ENCODE results near the gene UBE2G2. TPM values are rescaled to one million over a fixed set of nuclear protein-coding genes. Genes with fewer than 3 reads are reported as not detected.

The UBE2G2 gene
- total and polyA plus RNA-seq, 2 of the 4 experiments (the other 2 are of a cell fraction): 65.4 to 91.7 TPM

DNA sequence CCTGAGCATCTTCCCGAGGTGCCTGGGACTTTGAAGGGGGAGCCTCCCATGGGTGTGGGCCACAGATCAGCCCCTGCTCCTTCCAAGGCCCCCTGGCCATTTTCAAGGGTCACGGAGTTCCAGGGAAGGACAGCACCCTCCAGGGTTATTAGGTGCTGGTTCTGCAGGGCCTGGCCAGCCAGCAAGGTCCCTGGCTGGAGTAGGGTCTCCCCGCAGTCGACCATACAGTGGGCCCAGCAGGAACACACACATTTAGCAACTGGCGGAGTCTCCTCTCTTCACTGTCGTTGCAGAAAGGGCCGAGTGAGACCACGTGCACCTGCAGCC lies 34.0 kb upstream of the UBE2G2 start:
- Histone ChIP-seq H2BK5ac (ENCODE audit: low read depth, low read length, poor library complexity, severe bottlenecking) (no peak overlapping the region), H4K8ac (ENCODE audit: low read depth in 2 of 2, low read length in 2 of 2) (no peak overlapping the region), H3K4me1 (ENCODE audit: control insufficient read depth, insufficient read depth, low read length) (peaks cover 5% of the 10 kb centered on the region; the same call in 1 of the 2 replicates), H3K9me1 (ENCODE audit: insufficient read depth, low read length) (no peaks in the 10 kb centered on the region), H4K91ac (ENCODE audit: insufficient read depth, low read depth, low read length) (no peak overlapping the region), H2AK9ac (replicated peaks; ENCODE audit: low read depth, low read length, poor library complexity) (no peak overlapping the region), H4K20me1 (ENCODE audit: insufficient read depth, low read length) (no peaks in the 10 kb centered on the region), H2AFZ (replicated peaks; ENCODE audit: low read length, poor library complexity) (no peak overlapping the region), H2BK120ac (ENCODE audit: low read depth, low read length) (no peak overlapping the region), H3K4me2 (ENCODE audit: low read depth, low read length) (no peak overlapping the region), H3K79me1 (ENCODE audit: low read depth in 1 of 2, low read length in 2 of 2) (no peaks in the 10 kb centered on the region), H3K18ac (ENCODE audit: low read depth, low read length) (no peak overlapping the region), H3K27ac (ENCODE audit: insufficient read depth, low read length) (no peak overlapping the region), H2BK20ac (ENCODE audit: low read depth, low read length) (no peak overlapping the region), H4K5ac (ENCODE audit: low read depth, low read length) (no peak overlapping the region), H3K14ac (replicated peaks; ENCODE audit: low read depth, low read length) (no peak overlapping the region), H3K27me3 (ENCODE audit: control insufficient read depth, insufficient read depth, low read length) (peaks cover 21% of the 10 kb centered on the region), H3K36me3 (ENCODE audit: control insufficient read depth, insufficient read depth, low read length) (no peaks in the 10 kb centered on the region), H2BK15ac (ENCODE audit: low read depth, low read length) (no peak overlapping the region), H3K9ac (ENCODE audit: low read depth, low read length) (no peak overlapping the region), H3K56ac (ENCODE audit: extremely low read depth, insufficient read depth, low read length) (no peak overlapping the region), H3K4ac (ENCODE audit: low read depth, low read length) (no peak overlapping the region), H3K23ac (ENCODE audit: low read depth, low read length) (no peak overlapping the region), H2AK5ac (ENCODE audit: low read depth, low read length) (no peak overlapping the region), H3K9me3 (ENCODE audit: control insufficient read depth, insufficient read depth, low read length) (no peaks in the 10 kb centered on the region), H3K4me3 (ENCODE audit: insufficient read depth, low read depth, low read length) (no peak overlapping the region)
- ChIA-PET POLR2A (ENCODE audit: unreplicated experiment) (no interaction called here), CTCF (no interaction called here)
- dilution Hi-C loops (cut with HindIII; ENCODE audit: low sequenced_read_pairs, unreplicated experiment) (no loop called here), intact Hi-C loops (cut with micrococcal nuclease) (no loop called here), in situ Hi-C loops (cut with MboI; ENCODE audit: low sequenced_read_pairs) (no loop called here)
- TF ChIP-seq CHD1 (IDR thresholded peaks at IDR 0.05; ENCODE audit: low read depth, low read length) (no peak), RAD21 (IDR thresholded peaks at IDR 0.05; ENCODE audit: low read length) (no peak), CEBPB (IDR thresholded peaks at IDR 0.05; ENCODE audit: low read depth, low read length) (no peak), RFX5 (IDR thresholded peaks at IDR 0.05; ENCODE audit: low read depth, low read length) (no peak), MAZ (IDR thresholded peaks at IDR 0.05; ENCODE audit: borderline replicate concordance, low read depth, low read length) (no peak), ELK1 (IDR thresholded peaks at IDR 0.05; ENCODE audit: borderline replicate concordance, low read depth, low read length) (no peak), FOS (IDR thresholded peaks at IDR 0.05; ENCODE audit: low read depth, low read length) (no peak), MAFK (IDR thresholded peaks at IDR 0.05; ENCODE audit: low read depth, low read length) (no peak), POLR2A (IDR thresholded peaks at IDR 0.05; ENCODE audit: low read depth, low read length) (no peak), NFE2L2 (IDR thresholded peaks at IDR 0.05; ENCODE audit: low read depth, low read length) (no peak)
- TF ChIP-seq, protein P1, sequence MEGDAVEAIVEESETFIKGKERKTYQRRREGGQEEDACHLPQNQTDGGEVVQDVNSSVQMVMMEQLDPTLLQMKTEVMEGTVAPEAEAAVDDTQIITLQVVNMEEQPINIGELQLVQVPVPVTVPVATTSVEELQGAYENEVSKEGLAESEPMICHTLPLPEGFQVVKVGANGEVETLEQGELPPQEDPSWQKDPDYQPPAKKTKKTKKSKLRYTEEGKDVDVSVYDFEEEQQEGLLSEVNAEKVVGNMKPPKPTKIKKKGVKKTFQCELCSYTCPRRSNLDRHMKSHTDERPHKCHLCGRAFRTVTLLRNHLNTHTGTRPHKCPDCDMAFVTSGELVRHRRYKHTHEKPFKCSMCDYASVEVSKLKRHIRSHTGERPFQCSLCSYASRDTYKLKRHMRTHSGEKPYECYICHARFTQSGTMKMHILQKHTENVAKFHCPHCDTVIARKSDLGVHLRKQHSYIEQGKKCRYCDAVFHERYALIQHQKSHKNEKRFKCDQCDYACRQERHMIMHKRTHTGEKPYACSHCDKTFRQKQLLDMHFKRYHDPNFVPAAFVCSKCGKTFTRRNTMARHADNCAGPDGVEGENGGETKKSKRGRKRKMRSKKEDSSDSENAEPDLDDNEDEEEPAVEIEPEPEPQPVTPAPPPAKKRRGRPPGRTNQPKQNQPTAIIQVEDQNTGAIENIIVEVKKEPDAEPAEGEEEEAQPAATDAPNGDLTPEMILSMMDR (conservative IDR thresholded peaks at IDR 0.05; ENCODE audit: low read depth, low read length): no peak
- TF ChIP-seq, protein P2, sequence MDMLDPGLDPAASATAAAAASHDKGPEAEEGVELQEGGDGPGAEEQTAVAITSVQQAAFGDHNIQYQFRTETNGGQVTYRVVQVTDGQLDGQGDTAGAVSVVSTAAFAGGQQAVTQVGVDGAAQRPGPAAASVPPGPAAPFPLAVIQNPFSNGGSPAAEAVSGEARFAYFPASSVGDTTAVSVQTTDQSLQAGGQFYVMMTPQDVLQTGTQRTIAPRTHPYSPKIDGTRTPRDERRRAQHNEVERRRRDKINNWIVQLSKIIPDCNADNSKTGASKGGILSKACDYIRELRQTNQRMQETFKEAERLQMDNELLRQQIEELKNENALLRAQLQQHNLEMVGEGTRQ (IDR thresholded peaks at IDR 0.05; ENCODE audit: low read depth, low read length): no peak
- BruUV-seq (replicated peaks): no TSS peak
- DNase-seq (no peak), ATAC-seq (ENCODE audit: low read depth) (no peak)
- WGBS, 2 experiments (ENCODE audit: extremely low coverage in 2 of 2, insufficient read length in 1 of 2): 100% methylated on average over 1 of the region's 8 CpGs; no CpG with 5 or more reads in 1 of the 2 experiments
